ENCODE data around the gene TMEM51.

The TMEM51 gene

GRCh38 chr1:15218287-15219279, 65.0 kb downstream of the TMEM51 start:
- ATAC-seq (peak; percentile 63), DNase-seq (ENCODE audit: low spot score in 2 of 2) (no peak)
- Mint-ChIP-seq H3K9me3 (no peaks in the 10 kb centered on the region), H3K27ac (peak overlapping the region; percentile 56), H3K36me3 (no peaks in the 10 kb centered on the region), H3K4me1 (peaks cover 26% of the 10 kb centered on the region), H3K4me3 (no peak overlapping the region)

DNA sequence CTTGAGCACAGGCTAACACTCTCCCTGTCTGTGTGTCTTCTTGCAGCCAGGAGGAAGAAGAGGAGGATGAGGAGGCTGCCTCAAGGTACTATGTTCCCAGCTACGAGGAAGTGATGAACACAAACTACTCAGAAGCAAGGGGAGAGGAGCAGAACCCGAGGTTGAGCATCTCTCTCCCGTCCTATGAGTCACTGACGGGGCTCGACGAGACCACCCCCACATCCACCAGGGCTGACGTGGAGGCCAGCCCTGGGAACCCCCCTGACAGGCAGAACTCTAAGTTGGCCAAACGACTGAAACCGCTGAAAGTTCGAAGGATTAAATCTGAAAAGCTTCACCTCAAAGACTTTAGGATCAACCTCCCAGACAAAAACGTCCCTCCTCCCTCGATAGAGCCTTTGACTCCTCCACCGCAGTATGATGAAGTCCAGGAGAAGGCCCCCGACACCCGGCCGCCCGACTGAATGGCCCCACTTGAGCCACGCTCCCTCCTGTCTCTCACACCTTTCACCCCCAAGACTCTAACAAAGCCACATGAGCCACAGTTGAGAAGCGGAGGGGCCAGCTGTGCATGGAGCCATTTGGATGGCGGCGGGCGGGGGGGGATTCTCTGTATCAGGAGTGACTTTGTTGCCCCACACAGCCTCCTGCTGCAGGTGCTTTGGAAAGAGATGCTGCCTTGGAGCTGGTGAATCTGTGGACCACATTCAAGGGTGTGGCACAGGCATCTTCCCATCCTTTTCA, 65.9 kb downstream of the TMEM51 start:
- Mint-ChIP-seq H3K9me3 (no peaks in the 10 kb centered on the region), H3K36me3 (no peaks in the 10 kb centered on the region), H3K4me3 (no peak overlapping the region), H3K4me1 (peaks cover 26% of the 10 kb centered on the region), H3K27ac (peak overlapping the region; percentile 56)
- DNase-seq (ENCODE audit: low spot score in 2 of 2) (no peak), ATAC-seq (peak; percentile 81)

GRCh38 chr1:15220024-15220392, 66.5 kb downstream of the TMEM51 start:
- peaks cover 26% of the 10 kb centered on the region for H3K4me1 Mint-ChIP-seq
- no peaks in the 10 kb centered on the region for H3K36me3 Mint-ChIP-seq
- DNase-seq (ENCODE audit: low spot score in 2 of 2) (no peak), ATAC-seq (no peak)
- no peak overlapping the region for H3K4me3 Mint-ChIP-seq
- H3K9me3 Mint-ChIP-seq: no peaks in the 10 kb centered on the region
- H3K27ac Mint-ChIP-seq: no peak overlapping the region

- ATAC-seq (no peak), DNase-seq (ENCODE audit: low spot score in 2 of 2) (no peak)
- H3K36me3 Mint-ChIP-seq: no peaks in the 10 kb centered on the region
- H3K27ac Mint-ChIP-seq: no peak overlapping the region
- H3K4me3 Mint-ChIP-seq: no peak overlapping the region
- H3K4me1 Mint-ChIP-seq: peaks cover 26% of the 10 kb centered on the region
- no peaks in the 10 kb centered on the region for H3K9me3 Mint-ChIP-seq
Observed at GRCh38 chr1:15220825-15221431, 67.4 kb downstream of the TMEM51 start.

GRCh38 chr1:15222653-15223303, 69.2 kb downstream of the TMEM51 start:
- peaks cover 24% of the 10 kb centered on the region for H3K4me1 Mint-ChIP-seq
- no peak for DNase-seq (ENCODE audit: low spot score in 2 of 2)

GRCh38 chr1:15224259-15224869, 70.8 kb downstream of the TMEM51 start:
- no peaks in the 10 kb centered on the region for H3K36me3 Mint-ChIP-seq
- no peak overlapping the region for H3K27ac Mint-ChIP-seq
- H3K9me3 Mint-ChIP-seq: no peaks in the 10 kb centered on the region
- ATAC-seq (no peak), DNase-seq (ENCODE audit: low spot score in 2 of 2) (no peak)
- peaks cover 9% of the 10 kb centered on the region for H3K4me1 Mint-ChIP-seq
- no peak overlapping the region for H3K4me3 Mint-ChIP-seq

More at GRCh38 chr1:15222653-15223303, 69.2 kb downstream of the TMEM51 start:
- Mint-ChIP-seq H3K4me3 (no peak overlapping the region), H3K27ac (no peak overlapping the region), H3K36me3 (no peaks in the 10 kb centered on the region), H3K9me3 (no peaks in the 10 kb centered on the region)
- no peak for ATAC-seq

DNA sequence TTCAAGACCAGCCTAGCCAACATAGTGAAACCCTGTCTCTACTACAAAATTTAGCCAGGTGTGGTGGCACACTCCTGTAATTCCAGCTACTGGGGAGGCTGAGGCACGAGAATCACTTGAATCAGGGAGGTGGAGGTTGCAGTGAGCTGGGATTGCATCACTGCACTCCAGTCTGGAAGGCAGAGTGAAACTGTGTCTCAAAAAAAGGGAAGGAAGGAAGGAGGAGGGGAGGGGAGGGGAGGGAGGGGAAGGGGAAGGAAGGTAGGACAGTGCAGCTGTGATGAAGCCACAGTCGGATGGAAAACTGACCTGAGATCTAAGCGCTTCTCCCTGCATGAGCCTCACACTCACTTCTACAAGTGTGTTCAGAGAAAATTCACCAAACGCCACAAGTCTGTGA, 71.4 kb downstream of the TMEM51 start:
- no peak for DNase-seq (ENCODE audit: low spot score in 2 of 2)
- H3K4me1 Mint-ChIP-seq: peaks cover 3% of the 10 kb centered on the region
- H3K4me3 Mint-ChIP-seq: no peak overlapping the region
- H3K9me3 Mint-ChIP-seq: no peaks in the 10 kb centered on the region
- H3K27ac Mint-ChIP-seq: no peak overlapping the region
- H3K36me3 Mint-ChIP-seq: no peaks in the 10 kb centered on the region
- no peak for ATAC-seq

GRCh38 chr1:15225461-15225860, 71.9 kb downstream of the TMEM51 start:
- H3K4me3 Mint-ChIP-seq: no peak overlapping the region
- H3K9me3 Mint-ChIP-seq: no peaks in the 10 kb centered on the region
- H3K4me1 Mint-ChIP-seq: no peaks in the 10 kb centered on the region
- DNase-seq (ENCODE audit: low spot score in 2 of 2) (no peak), ATAC-seq (no peak)
- no peak overlapping the region for H3K27ac Mint-ChIP-seq
- H3K36me3 Mint-ChIP-seq: no peaks in the 10 kb centered on the region

- DNase-seq (ENCODE audit: low spot score in 2 of 2) (no peak), ATAC-seq (no peak)
- peaks cover 8% of the 10 kb centered on the region for H3K4me1 Mint-ChIP-seq
- no peaks in the 10 kb centered on the region for H3K9me3 Mint-ChIP-seq
- H3K4me3 Mint-ChIP-seq: no peak overlapping the region
- H3K36me3 Mint-ChIP-seq: no peaks in the 10 kb centered on the region
- H3K27ac Mint-ChIP-seq: no peak overlapping the region
Observed at GRCh38 chr1:15226388-15227255, 73.1 kb downstream of the TMEM51 start.

GRCh38 chr1:15229707-15230131, 76.2 kb downstream of the TMEM51 start:
- no peaks in the 10 kb centered on the region for H3K9me3 Mint-ChIP-seq
- no peak overlapping the region for H3K4me3 Mint-ChIP-seq
- no peak for DNase-seq (ENCODE audit: low spot score in 2 of 2)
- H3K27ac Mint-ChIP-seq: no peak overlapping the region
- ATAC-seq: no peak
- peaks cover 20% of the 10 kb centered on the region for H3K4me1 Mint-ChIP-seq
- no peaks in the 10 kb centered on the region for H3K36me3 Mint-ChIP-seq

DNA sequence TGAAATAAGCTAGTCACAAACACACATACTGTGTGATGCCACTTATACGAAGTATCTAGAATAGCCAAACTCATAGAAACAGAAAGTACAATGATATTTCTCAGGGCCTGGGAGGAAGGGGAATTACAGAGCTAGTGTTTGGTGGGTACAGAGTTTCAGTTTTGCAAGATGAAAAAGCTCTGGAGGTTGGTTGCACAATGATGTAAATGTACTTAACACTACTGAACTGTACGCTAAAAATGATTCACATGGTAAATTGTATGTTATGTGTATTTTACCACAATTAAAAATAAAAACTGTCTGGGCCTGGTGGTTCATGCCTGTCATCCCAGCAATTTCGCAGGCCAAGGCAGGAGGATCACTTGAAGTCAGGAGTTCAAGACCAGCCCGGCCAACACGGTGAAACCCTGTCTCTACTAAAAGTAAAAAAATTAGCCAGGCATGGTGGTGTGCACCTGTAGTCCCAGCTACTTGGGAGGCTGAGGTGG, 78.2 kb downstream of the TMEM51 start:
- H3K9me3 Mint-ChIP-seq: no peaks in the 10 kb centered on the region
- H3K4me3 Mint-ChIP-seq: no peak overlapping the region
- peaks cover 20% of the 10 kb centered on the region for H3K4me1 Mint-ChIP-seq
- H3K36me3 Mint-ChIP-seq: no peaks in the 10 kb centered on the region
- H3K27ac Mint-ChIP-seq: no peak overlapping the region
- ATAC-seq: peak; percentile 98
- peak in 1 of 2 donors; percentile 55 for DNase-seq (ENCODE audit: low spot score in 2 of 2)

- Mint-ChIP-seq H3K4me3 (no peak overlapping the region), H3K27ac (no peak overlapping the region), H3K4me1 (peaks cover 20% of the 10 kb centered on the region), H3K9me3 (no peaks in the 10 kb centered on the region), H3K36me3 (no peaks in the 10 kb centered on the region)
- DNase-seq (ENCODE audit: low spot score in 2 of 2) (no peak), ATAC-seq (no peak)
Observed at GRCh38 chr1:15233689-15234088, 80.1 kb downstream of the TMEM51 start.

DNA sequence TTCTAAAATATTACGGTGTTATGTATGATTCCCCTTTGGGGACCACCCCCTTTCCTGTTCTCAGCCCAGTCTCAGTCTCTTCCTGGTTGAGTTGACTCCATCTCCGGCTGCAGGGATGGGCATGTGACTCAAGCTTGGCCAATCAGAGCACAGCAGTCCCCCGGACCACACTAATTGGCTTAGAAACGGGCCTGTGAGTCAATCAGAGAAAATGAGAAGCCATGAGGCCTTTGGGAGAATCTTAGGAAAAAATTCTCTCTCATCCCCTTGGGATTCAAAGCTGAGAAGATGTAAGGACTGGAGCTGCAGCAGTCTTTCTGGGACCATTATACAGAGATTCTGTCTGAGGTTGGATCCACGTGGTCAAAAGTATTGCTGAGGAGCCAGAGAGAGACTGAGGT, 82.8 kb downstream of the TMEM51 start:
- DNase-seq (ENCODE audit: low spot score in 2 of 2) (no peak), ATAC-seq (no peak)
- Mint-ChIP-seq H3K9me3 (no peaks in the 10 kb centered on the region), H3K4me1 (peaks cover 14% of the 10 kb centered on the region), H3K27ac (no peak overlapping the region), H3K36me3 (no peaks in the 10 kb centered on the region), H3K4me3 (no peak overlapping the region)

DNA sequence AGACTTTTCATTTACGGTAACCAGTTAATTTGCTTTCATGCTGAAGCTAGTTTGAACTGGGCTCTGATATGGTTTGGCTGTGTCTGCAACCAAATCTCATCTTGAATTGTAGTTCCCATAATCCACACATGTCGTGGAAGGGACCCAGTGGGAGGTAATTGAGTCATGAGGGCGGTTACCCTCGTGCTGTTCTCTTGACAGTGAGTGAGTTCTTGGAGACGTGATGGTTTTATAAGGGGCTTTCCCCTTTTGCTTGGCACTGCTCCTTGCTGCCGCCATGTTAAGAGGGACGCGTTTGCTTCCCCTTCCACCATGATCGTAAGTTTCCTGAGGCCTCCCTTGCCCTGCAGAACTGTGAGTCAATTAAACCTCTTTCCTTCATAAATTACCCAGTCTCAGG, 83.2 kb downstream of the TMEM51 start:
- ATAC-seq: no peak
- H3K9me3 Mint-ChIP-seq: no peaks in the 10 kb centered on the region
- no peak overlapping the region for H3K27ac Mint-ChIP-seq
- no peak for DNase-seq (ENCODE audit: low spot score in 2 of 2)
- peaks cover 10% of the 10 kb centered on the region for H3K4me1 Mint-ChIP-seq
- H3K4me3 Mint-ChIP-seq: no peak overlapping the region
- no peaks in the 10 kb centered on the region for H3K36me3 Mint-ChIP-seq

All from stimulated activated effector memory CD8-positive, alpha-beta T cell treated with anti-CD3 and anti-CD28 coated beads, Interleukin-12 subunit alpha, Interleukin-12 subunit beta, amount 100 ng/mL, for 72 hours (primary cell).